Measurements from ENCODE around the gene FN1. TPM values are rescaled to one million over a fixed set of nuclear protein-coding genes. Genes with fewer than 3 reads are reported as not detected.

The FN1 gene
- total and polyA plus RNA-seq, 2 donors (not counting 1 experiment from before 2014, with no cell fraction given), result 0.05 TPM; not detected in 1

- ChIA-PET CTCF (no interaction called here), POLR2A (no interaction called here)
- Mint-ChIP-seq H3K4me1 (peaks cover 34% of the 10 kb centered on the region), H3K9me3 (ENCODE audit: insufficient read depth) (no peaks in the 10 kb centered on the region), H3K4me3 (no peak overlapping the region), H3K27me3 (no peaks in the 10 kb centered on the region), H3K27ac (no peak overlapping the region)
- Histone ChIP-seq H3K79me2 (ENCODE audit: control insufficient read depth, insufficient read depth, low read length) (peaks cover 35% of the 10 kb centered on the region), H3K9ac (ENCODE audit: low read length) (no peak overlapping the region), H3K27ac (ENCODE audit: low read length in 2 of 2) (no peak overlapping the region), H3K36me3 (replicated peaks in 1 of 2; ENCODE audit: control extremely low read depth in 1 of 2, control insufficient read depth in 1 of 2, extremely low read depth in 1 of 2, insufficient read depth in 2 of 2, low read length in 1 of 2) (peaks cover 4 to 29% of the 10 kb centered on the region in 2 experiments), H3K9me3 (ENCODE audit: control extremely low read depth in 1 of 3, control insufficient read depth in 2 of 3, insufficient read depth in 1 of 3, low read length in 2 of 3) (no peaks in the 10 kb centered on the region), H3K27me3 (replicated peaks in 1 of 4; ENCODE audit: control extremely low read depth in 1 of 4, control insufficient read depth in 3 of 4, insufficient read depth in 4 of 4, low read length in 3 of 4) (no peaks in the 10 kb centered on the region), H3K4me3 (ENCODE audit: control extremely low read depth in 1 of 5, extremely low read depth in 1 of 5, insufficient read depth in 1 of 5, low read depth in 2 of 5, low read length in 4 of 5) (no peak overlapping the region), H3K4me1 (ENCODE audit: control insufficient read depth in 2 of 2, insufficient read depth in 2 of 2, low read length in 2 of 2) (peaks cover 17% of the 10 kb centered on the region in 2 donors), H4K20me1 (ENCODE audit: control insufficient read depth, insufficient read depth, low read length, poor library complexity, severe bottlenecking) (no peaks in the 10 kb centered on the region), H2AFZ (ENCODE audit: insufficient read depth, low read depth, low read length, poor library complexity, severe bottlenecking) (no peak overlapping the region), H3K4me2 (replicated peaks; ENCODE audit: low read depth, low read length, poor library complexity, severe bottlenecking) (no peak overlapping the region)
- ATAC-seq (ENCODE audit: low read depth) (no peak), DNase-seq (no peak)
- TF ChIP-seq CTCF (IDR thresholded peaks at IDR 0.05) (no peak), EZH2 (IDR thresholded peaks at IDR 0.05; ENCODE audit: borderline replicate concordance, insufficient read depth, low read depth, low read length, poor library complexity, severe bottlenecking) (no peak)
- intact Hi-C loops (cut with micrococcal nuclease), result no loop called here
- WGBS (ENCODE audit: insufficient coverage), result 100% methylated on average over 1 of the region's 2 CpGs
Observed at GRCh38 chr2:215315301-215315700, 120.6 kb downstream of the FN1 start.

- no peaks in the 10 kb centered on the region for H3K27me3 ChIP-seq (replicated peaks in 1 of 4; ENCODE audit: control extremely low read depth in 1 of 4, control insufficient read depth in 3 of 4, insufficient read depth in 4 of 4, low read length in 3 of 4)
- H3K79me2 ChIP-seq (ENCODE audit: control insufficient read depth, insufficient read depth, low read length), result peaks cover 35% of the 10 kb centered on the region
- no peak overlapping the region for H3K4me3 Mint-ChIP-seq
- intact Hi-C loops (cut with micrococcal nuclease), result loop anchor here (5.0 kb wide), 3 partner anchors 742 to 1097 kb away; partner anchors contain the start of gene SMARCAL1
- H3K9ac ChIP-seq (ENCODE audit: low read length), result no peak overlapping the region
- peaks cover 17% of the 10 kb centered on the region in 2 donors for H3K4me1 ChIP-seq (ENCODE audit: control insufficient read depth in 2 of 2, insufficient read depth in 2 of 2, low read length in 2 of 2)
- CTCF ChIA-PET, result no interaction called here
- WGBS (ENCODE audit: insufficient coverage), result no CpG with 5 or more reads among the region's 1 CpG
- DNase-seq (no peak), ATAC-seq (ENCODE audit: low read depth) (no peak)
- POLR2A ChIA-PET, result no interaction called here
- no peak overlapping the region for H3K4me2 ChIP-seq (replicated peaks; ENCODE audit: low read depth, low read length, poor library complexity, severe bottlenecking)
- H2AFZ ChIP-seq (ENCODE audit: insufficient read depth, low read depth, low read length, poor library complexity, severe bottlenecking), result no peak overlapping the region
- TF ChIP-seq EZH2 (IDR thresholded peaks at IDR 0.05; ENCODE audit: borderline replicate concordance, insufficient read depth, low read depth, low read length, poor library complexity, severe bottlenecking) (no peak), CTCF (IDR thresholded peaks at IDR 0.05) (no peak)
- H3K27ac ChIP-seq (ENCODE audit: low read length in 2 of 2), result no peak overlapping the region
- no peaks in the 10 kb centered on the region for H3K9me3 Mint-ChIP-seq (ENCODE audit: insufficient read depth)
- peaks cover 34% of the 10 kb centered on the region for H3K4me1 Mint-ChIP-seq
- peaks cover 4 to 29% of the 10 kb centered on the region in 2 experiments for H3K36me3 ChIP-seq (replicated peaks in 1 of 2; ENCODE audit: control extremely low read depth in 1 of 2, control insufficient read depth in 1 of 2, extremely low read depth in 1 of 2, insufficient read depth in 2 of 2, low read length in 1 of 2)
- H3K9me3 ChIP-seq (ENCODE audit: control extremely low read depth in 1 of 3, control insufficient read depth in 2 of 3, insufficient read depth in 1 of 3, low read length in 2 of 3), result no peaks in the 10 kb centered on the region
- H3K27ac Mint-ChIP-seq, result no peak overlapping the region
- no peaks in the 10 kb centered on the region for H3K27me3 Mint-ChIP-seq
- H4K20me1 ChIP-seq (ENCODE audit: control insufficient read depth, insufficient read depth, low read length, poor library complexity, severe bottlenecking), result no peaks in the 10 kb centered on the region
- H3K4me3 ChIP-seq (ENCODE audit: control extremely low read depth in 1 of 5, extremely low read depth in 1 of 5, insufficient read depth in 1 of 5, low read depth in 2 of 5, low read length in 4 of 5), result no peak overlapping the region
Observed at GRCh38 chr2:215314896-215315295, 121.0 kb downstream of the FN1 start.
